HepG2 (cell line): ENCODE results near the gene RBBP5. TPM values are rescaled to one million over a fixed set of nuclear protein-coding genes. Genes with fewer than 3 reads are reported as not detected.

Experiments used
- ATAC-seq: fragments of 200-7000 bp; cut with Tn5 transposase; 3 replicates; pipeline ENCODE4 v1.9.1; 2020; ENCODE audit warnings: mild to moderate bottlenecking, moderate library complexity
- BruUV-seq: library from RNA; stranded (reverse); fragments of 400-500 nt; replicated peaks from 2 replicates; lab custom pipeline; 2021; lab: Mats Ljungman, UMichigan
- CTCF ChIA-PET: fragments of 300-600 bp; formaldehyde crosslinking; extraction: SDS; loops from one replicate; lab custom pipeline; 2021; ENCODE audit warnings: low total read pairs, inconsistent platforms, low intra/inter-chr PET ratio; lab: Yijun Ruan, JAX
- POLR2A ChIA-PET: fragments of 350-600 bp; sonication (Branson Sonifier 250); formaldehyde crosslinking; loops from one replicate; lab custom pipeline; 2020; ENCODE audit warnings: antibody characterized with exemption, inconsistent platforms; lab: Yijun Ruan, JAX
- DNase-seq: peaks from one replicate; pipeline ENCODE4 v3.0.0-alpha.2; 2015; ENCODE audit warnings: low spot score
- FAIRE-seq: peaks from 3 replicates; lab custom pipeline; 2011; peaks lifted over from hg19 to GRCh38; lab: Jason Lieb, UNC
- H2AFZ ChIP-seq: one replicate; pipeline ENCODE4 v1.6.1; 2011; ENCODE audit warnings: low read length, inconsistent platforms
- H3K27ac ChIP-seq: fragments of 300-600 bp; 3 replicates; pipeline ENCODE4 v1.8.0; 2011; ENCODE audit warnings: mixed run types, mild to moderate bottlenecking, mixed read lengths, low read length, inconsistent platforms; ENCODE audit not compliant: insufficient read depth; ENCODE audit errors: extremely low read length
- H3K27me3 ChIP-seq, 2 experiments: fragments of 200-600 bp in 1 of 2; 2 replicates in 1 of 2; 3 replicates in 1 of 2; pipeline versions ENCODE4 v1.6.0 to v1.8.0; 2011; ENCODE audit warnings: low read length in 2 of 2, mild to moderate bottlenecking in 2 of 2, moderate library complexity in 2 of 2, inconsistent platforms in 1 of 2; ENCODE audit not compliant: insufficient read depth in 2 of 2, control insufficient read depth in 1 of 2
- H3K36me3 ChIP-seq, 2 experiments: fragments of 200-600 bp in 1 of 2; replicated peaks in 1 of 2; 2 replicates in 1 of 2; 3 replicates in 1 of 2; pipeline versions ENCODE4 v1.5.1 to v1.8.0; 2011; ENCODE audit warnings: low read length in 2 of 2, inconsistent platforms in 1 of 2; ENCODE audit not compliant: insufficient read depth in 2 of 2, control insufficient read depth in 1 of 2
- H3K4me1 ChIP-seq: 2 replicates; pipeline ENCODE4 v1.5.1; 2012; ENCODE audit warnings: low read length, inconsistent platforms; ENCODE audit not compliant: insufficient read depth
- H3K4me2 ChIP-seq: 2 replicates; pipeline ENCODE4 v1.6.0; 2011; ENCODE audit warnings: low read depth, low read length, inconsistent platforms
- H3K4me3 ChIP-seq, 3 experiments: fragments of 200-600 bp in 1 of 3; sonication (generic), shearing (Covaris generic) in 1 of 3; replicated peaks in 1 of 3; 2 replicates each; pipeline ENCODE4 v1.5.1; 2011 to 2016; ENCODE audit warnings: low read length in 3 of 3, inconsistent platforms in 2 of 3, low read depth in 2 of 3, mild to moderate bottlenecking in 2 of 3, control low read depth in 1 of 3, mixed read lengths in 1 of 3; ENCODE audit not compliant: insufficient read depth in 1 of 3
- H3K79me2 ChIP-seq: one replicate; pipeline ENCODE4 v1.6.1; 2011; ENCODE audit warnings: low read length, inconsistent platforms; ENCODE audit not compliant: insufficient read depth
- H3K9ac ChIP-seq: 2 replicates; pipeline ENCODE4 v1.6.0; 2011; ENCODE audit warnings: mild to moderate bottlenecking, low read depth, low read length, inconsistent platforms; ENCODE audit not compliant: insufficient read depth
- H3K9me3 ChIP-seq: 2 replicates; pipeline ENCODE4 v1.5.1; 2012; ENCODE audit warnings: mild to moderate bottlenecking, low read length
- H4K20me1 ChIP-seq: 2 replicates; pipeline ENCODE4 v1.6.0; 2011; ENCODE audit warnings: inconsistent platforms, mild to moderate bottlenecking, low read length, moderate library complexity; ENCODE audit not compliant: insufficient read depth
- ARID4A ChIP-seq: sonication (generic); formaldehyde crosslinking; IDR thresholded peaks from 2 replicates; pipeline ENCODE4 v1.5.0; 2020; ENCODE audit warnings: mild to moderate bottlenecking, missing genetic modification reagents, borderline replicate concordance
- ATF6 ChIP-seq: sonication (generic); formaldehyde crosslinking; conservative IDR thresholded peaks from 2 replicates; pipeline ENCODE4 v1.4.0; 2020; ENCODE audit warnings: missing genetic modification reagents
- ELF4 ChIP-seq: sonication (generic); formaldehyde crosslinking; IDR thresholded peaks from 2 replicates; pipeline ENCODE4 v1.5.0; 2020; ENCODE audit warnings: missing genetic modification reagents, mild to moderate bottlenecking, moderate library complexity, borderline replicate concordance
- RBM39 ChIP-seq: fragments of 200-400 bp; formaldehyde crosslinking; IDR thresholded peaks from one replicate; pipeline ENCODE4 v1.6.1; 2018; ENCODE audit warnings: antibody characterized with exemption, mild to moderate bottlenecking, low read depth, low read length; ENCODE audit not compliant: poor library complexity, severe bottlenecking
- REPIN1 ChIP-seq: sonication (generic); formaldehyde crosslinking; IDR thresholded peaks from 2 replicates; pipeline ENCODE4 v1.8.0; 2022; ENCODE audit warnings: missing genetic modification reagents, low read depth, mild to moderate bottlenecking, borderline replicate concordance
- ZBED4 ChIP-seq: sonication (generic); formaldehyde crosslinking; IDR thresholded peaks from 2 replicates; pipeline ENCODE4 v1.4.0; 2020; ENCODE audit warnings: missing genetic modification reagents, borderline replicate concordance
- ZFP36 ChIP-seq: fragments of 150-350 bp; IDR thresholded peaks from 2 replicates; pipeline ENCODE4 v1.6.1; 2018; ENCODE audit warnings: borderline replicate concordance, low read length, low read depth; ENCODE audit not compliant: partially characterized antibody
- WGBS: methylation state at CpG from one replicate; pipeline ENCODE4 v1.1.6; 2017; ENCODE audit warnings: low lambda C conversion rate; 5-methylcytosine and 5-hydroxymethylcytosine counted together
- in situ Hi-C: cut with HindIII; loops from 2 replicates; pipeline ENCODE4 v1.10.0; 2017; ENCODE audit warnings: low pct_unique_long_range_greater_than_20kb; ENCODE audit not compliant: extremely low pct_ligation_motif_present
- intact Hi-C: fragments of 100-400 bp; cut with micrococcal nuclease; formaldehyde crosslinking; loops from one replicate; pipeline ENCODE4 v1.10.0; 2022; ENCODE audit not compliant: unreplicated experiment
- polyA plus RNA-seq, 8 experiments: library from polyadenylated mRNA; depleted of rRNA in 3 of 8; stranded (reverse) in 7 of 8; unstranded in 1 of 8; fragments of >200 nt; fragmentation: Illumina TruSeq in 4 of 8; extraction: Trizol in 4 of 8; gene quantifications; 2 replicates each; pipeline versions ENCODE4 v1.2.1 to v1.2.3, GENCODE V29; 2011 to 2016; ENCODE audit warnings: low read depth in 4 of 8, missing spikeins in 1 of 8, mixed read lengths in 1 of 8; ENCODE audit not compliant: insufficient read depth in 1 of 8
- total RNA-seq, 5 experiments: library from RNA; depleted of rRNA; stranded (reverse); fragments of >200 nt; fragmentation: Illumina TruSeq; extraction: Trizol; gene quantifications; 2 replicates each; pipeline ENCODE4 v1.2.3, GENCODE V29; 2016; ENCODE audit warnings: low read depth in 1 of 5

The RBBP5 gene
- total and polyA plus RNA-seq, 2 of the 13 experiments (the other 11 are each of a cell fraction or from before 2014, with no cell fraction given) = 6.6 to 17.1 TPM

- Histone ChIP-seq H4K20me1 (no peaks in the 10 kb centered on the region), H3K27ac (no peak overlapping the region), H3K4me2 (no peak overlapping the region), H3K36me3 (no peaks in the 10 kb centered on the region), H3K9me3 (no peaks in the 10 kb centered on the region), H3K27me3 (peaks cover 3 to 48% of the 10 kb centered on the region in 2 experiments; a peak in 3 of 5 replicates), H3K4me1 (no peaks in the 10 kb centered on the region), H3K4me3 (no peak overlapping the region)
- ATAC-seq = no peak
- TF ChIP-seq ELF4 (CRISPR knock-in tag) = no peak
- TF ChIP-seq REPIN1 = no peak
- no peak for TF ChIP-seq ZFP36
- no peak for TF ChIP-seq ATF6 (CRISPR knock-in tag)
- no peak for TF ChIP-seq RBM39
- no peak for TF ChIP-seq ARID4A (CRISPR knock-in tag)
- TF ChIP-seq ZBED4 (CRISPR knock-in tag) = no peak
- TF ChIP-seq, all 625 proteins: peak for 0
- DNase-seq (no peak), FAIRE-seq (no peak)
- Histone ChIP-seq H2AFZ (no peak overlapping the region), H3K79me2 (no peaks in the 10 kb centered on the region), H3K9ac (no peak overlapping the region)
- intact Hi-C loops = no loop called here
- POLR2A ChIA-PET = no interaction called here
- WGBS = 45% methylated on average over 11 of the region's 12 CpGs
- in situ Hi-C loops = no loop called here
- CTCF ChIA-PET = interaction anchor here (0.7 kb wide), 1 partner anchor 70 kb away, joined by 3 read pairs; no protein-coding TSS in a partner anchor
- BruUV-seq = no TSS peak
Observed at GRCh38 chr1:205058853-205059252, 62.9 kb downstream of the RBBP5 start.
